Naive thymus-derived CD4-positive, alpha-beta T cell (primary cell): ENCODE data around the gene TUNAR. TPM values are rescaled to one million over a fixed set of nuclear protein-coding genes. Genes with fewer than 3 reads are reported as not detected.
A peak's percentile ranks its signal among the peaks of the same experiment; 100 is the strongest.

Source experiments
- ATAC-seq: fragments of 150-1000 bp; cut with Tn5 transposase; 2 replicates; pipeline ENCODE4 v1.10.0; 2021; ENCODE audit warnings: mild to moderate bottlenecking, moderate library complexity
- CTCF ChIA-PET: fragments of 350-600 bp; sonication (Branson Sonifier 250); formaldehyde crosslinking; loops from one replicate; lab custom pipeline; 2021; ENCODE audit warnings: antibody characterized with exemption; lab: Charles Lee
- POLR2A ChIA-PET: fragments of 350-600 bp; sonication (Branson Sonifier 250); formaldehyde crosslinking; loops from one replicate; lab custom pipeline; 2021; ENCODE audit warnings: antibody characterized with exemption, inconsistent platforms; lab: Charles Lee
- DNase-seq, 9 donors: peaks; one replicate each; pipeline versions ENCODE4 v3.0.0 to v3.0.0-alpha.2; 2020 to 2022; ENCODE audit warnings: mixed read lengths in 1 of 9
- H3K27ac ChIP-seq: one replicate; pipeline ENCODE4 v1.7.0; 2013; ENCODE audit warnings: mild to moderate bottlenecking, low read depth, low read length, moderate library complexity
- H3K27me3 ChIP-seq, 2 donors: one replicate each; pipeline ENCODE4 v1.7.0; 2013; ENCODE audit warnings: low read length in 2 of 2, mild to moderate bottlenecking in 2 of 2, moderate library complexity in 2 of 2; ENCODE audit not compliant: control insufficient read depth in 2 of 2, insufficient read depth in 2 of 2
- H3K36me3 ChIP-seq, 3 experiments: 1 replicate in 2 of 3; 2 replicates in 1 of 3; pipeline ENCODE4 v1.7.0; 2013; ENCODE audit warnings: low read length in 3 of 3, mild to moderate bottlenecking in 3 of 3, moderate library complexity in 1 of 3; ENCODE audit not compliant: insufficient read depth in 3 of 3, control insufficient read depth in 2 of 3
- H3K4me1 ChIP-seq, 2 donors: one replicate each; pipeline ENCODE4 v1.7.0; 2013; ENCODE audit warnings: low read length in 2 of 2, mild to moderate bottlenecking in 2 of 2, moderate library complexity in 1 of 2; ENCODE audit not compliant: control insufficient read depth in 2 of 2, insufficient read depth in 2 of 2
- H3K4me3 ChIP-seq: 2 replicates; pipeline ENCODE4 v1.7.0; 2013; ENCODE audit warnings: mild to moderate bottlenecking, low read length
- H3K9me3 ChIP-seq, 3 experiments: 1 replicate in 2 of 3; 2 replicates in 1 of 3; pipeline ENCODE4 v1.7.0; 2013; ENCODE audit warnings: low read length in 3 of 3; ENCODE audit not compliant: control insufficient read depth in 2 of 3
- H3K27ac Mint-ChIP-seq, 9 donors: one replicate each; pipeline ENCODE4 v1.8.0; 2020 to 2022; ENCODE audit warnings: mixed read lengths in 9 of 9, mild to moderate bottlenecking in 8 of 9, moderate library complexity in 5 of 9, inconsistent platforms in 2 of 9
- H3K27me3 Mint-ChIP-seq, 5 donors: one replicate each; pipeline ENCODE4 v1.8.0; 2021 to 2022; ENCODE audit warnings: mixed read lengths in 5 of 5, mild to moderate bottlenecking in 1 of 5
- H3K36me3 Mint-ChIP-seq, 5 donors: one replicate each; pipeline ENCODE4 v1.8.0; 2020 to 2022; ENCODE audit warnings: mixed read lengths in 5 of 5, mild to moderate bottlenecking in 3 of 5, inconsistent platforms in 1 of 5
- H3K4me1 Mint-ChIP-seq, 7 donors: one replicate each; pipeline ENCODE4 v1.8.0; 2020 to 2022; ENCODE audit warnings: mixed read lengths in 7 of 7, mild to moderate bottlenecking in 3 of 7, inconsistent platforms in 1 of 7
- H3K4me3 Mint-ChIP-seq, 10 donors: one replicate each; pipeline ENCODE4 v1.8.0; 2020 to 2022; ENCODE audit warnings: mild to moderate bottlenecking in 10 of 10, mixed read lengths in 10 of 10, moderate library complexity in 6 of 10, inconsistent platforms in 2 of 10
- H3K9me3 Mint-ChIP-seq, 11 donors: one replicate each; pipeline ENCODE4 v1.8.0; 2020 to 2022; ENCODE audit warnings: mixed read lengths in 11 of 11, mild to moderate bottlenecking in 4 of 11, inconsistent platforms in 1 of 11, moderate library complexity in 1 of 11
- intact Hi-C, 2 donors: fragments of 100-400 bp; cut with micrococcal nuclease; formaldehyde crosslinking; loops; one replicate each; pipeline ENCODE4 v1.15.1; 2023
- polyA plus RNA-seq, 2 donors: library from polyadenylated mRNA; unstranded; fragments of 300-500 nt; fragmentation: Illumina TruSeq; gene quantifications; one replicate each; pipeline ENCODE4 v1.2.3, GENCODE V29; 2021
- total RNA-seq, 6 experiments: library from RNA in 5 of 6; stranded (reverse) in 5 of 6; gene quantifications; 1 replicate in 5 of 6; 2 replicates in 1 of 6; pipeline ENCODE4 v1.2.3 and lab custom pipeline; 2021 to 2026

TUNAR gene
- total and polyA plus RNA-seq, 7 experiments from 2014 or later: not detected

DNA sequence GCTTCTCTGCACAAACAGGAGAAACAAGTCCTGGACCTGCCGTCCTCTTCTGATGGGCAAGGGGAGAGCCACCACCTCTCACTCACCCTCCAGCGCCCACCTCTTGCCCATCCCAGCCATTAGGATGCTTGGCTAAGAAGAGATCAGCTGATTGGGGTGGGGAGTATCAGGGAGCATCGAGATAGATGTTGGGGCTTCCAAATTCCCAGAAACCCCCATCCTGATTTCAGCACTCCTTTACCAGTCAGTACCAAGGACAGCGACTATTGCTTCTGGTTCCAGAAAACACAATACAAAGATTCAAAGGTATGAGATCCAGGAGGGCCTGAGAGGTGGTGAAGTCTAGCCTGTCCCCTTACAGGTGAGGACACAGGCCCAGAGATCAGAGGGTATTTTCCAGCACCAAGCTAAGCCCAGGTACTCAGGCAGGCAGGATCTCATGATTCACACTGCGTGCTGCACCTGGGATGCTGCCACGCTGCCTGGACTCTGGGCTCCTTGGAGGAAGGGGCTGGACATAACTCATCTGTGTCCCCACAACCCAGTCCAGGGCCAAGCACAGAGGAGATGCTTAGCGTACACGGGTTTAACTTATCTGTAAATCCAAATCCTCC lies 76.6 kb downstream of the TUNAR start:
- H3K4me1 ChIP-seq: no peaks in the 10 kb centered on the region
- ATAC-seq (no peak), DNase-seq (no peak)
- peaks cover 2 to 56% (median 39%) of the 10 kb centered on the region in 5 donors for H3K27me3 Mint-ChIP-seq
- no peak overlapping the region for H3K4me3 ChIP-seq
- no peaks in the 10 kb centered on the region for H3K27me3 ChIP-seq
- CTCF ChIA-PET: no interaction called here
- no peaks in the 10 kb centered on the region for H3K9me3 ChIP-seq
- peaks cover 0 to 5% (median 0%) of the 10 kb centered on the region in 11 donors for H3K9me3 Mint-ChIP-seq
- no peaks in the 10 kb centered on the region for H3K4me1 Mint-ChIP-seq
- H3K36me3 Mint-ChIP-seq: no peaks in the 10 kb centered on the region
- no peak overlapping the region for H3K27ac ChIP-seq
- H3K27ac Mint-ChIP-seq: no peak overlapping the region
- no peak overlapping the region for H3K4me3 Mint-ChIP-seq
- H3K36me3 ChIP-seq: no peaks in the 10 kb centered on the region
- intact Hi-C loops: no loop called here
- POLR2A ChIA-PET: no interaction called here

DNA sequence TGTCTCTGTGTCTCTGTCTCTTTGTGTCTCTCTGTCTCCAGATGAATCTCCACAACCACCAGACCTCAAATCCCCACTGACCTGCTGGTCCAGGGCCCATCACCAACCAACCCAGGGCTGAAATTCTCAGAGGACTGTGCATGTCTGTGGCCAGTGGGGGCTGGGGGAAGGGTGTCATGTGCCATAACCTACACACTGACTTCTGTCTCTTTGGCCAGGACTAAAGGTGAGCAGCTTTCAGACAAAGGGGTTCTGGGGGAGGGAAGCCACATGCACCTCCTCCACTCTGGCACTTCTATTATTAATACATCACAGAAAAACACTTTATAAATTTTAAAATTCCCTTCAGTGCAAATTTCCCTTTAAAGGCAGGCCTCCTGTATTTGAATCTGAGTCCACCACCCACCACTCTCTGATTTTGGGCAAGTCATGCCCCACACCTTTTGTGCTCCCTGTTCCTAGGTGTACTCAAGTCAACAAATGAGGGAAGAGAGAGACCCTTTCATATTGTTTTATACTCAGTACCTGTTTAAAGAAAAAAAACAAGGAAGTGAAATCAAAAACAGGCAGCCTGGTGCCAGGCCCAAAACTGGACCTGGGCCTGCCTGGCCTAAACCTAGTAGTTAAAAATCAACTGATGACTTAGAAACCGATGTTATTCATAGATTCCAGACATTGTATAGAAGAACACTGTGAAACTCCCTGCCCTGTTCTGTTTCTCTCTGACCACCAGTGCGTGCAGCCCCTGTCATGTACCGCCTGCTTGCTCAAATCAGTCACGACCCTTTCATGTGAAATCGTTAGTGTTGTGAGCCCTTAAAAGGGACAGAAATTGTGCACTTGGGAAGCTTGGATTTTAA lies 80.2 kb downstream of the TUNAR start:
- Mint-ChIP-seq H3K27me3 (peaks cover 0 to 48% (median 38%) of the 10 kb centered on the region in 5 donors), H3K27ac (no peak overlapping the region), H3K9me3 (peaks cover 0 to 8% (median 3%) of the 10 kb centered on the region in 11 donors), H3K4me3 (no peak overlapping the region), H3K4me1 (no peaks in the 10 kb centered on the region), H3K36me3 (peaks cover 0 to 3% (median 0%) of the 10 kb centered on the region in 5 donors)
- Histone ChIP-seq H3K4me1 (no peaks in the 10 kb centered on the region), H3K4me3 (no peak overlapping the region), H3K27me3 (no peaks in the 10 kb centered on the region), H3K9me3 (no peaks in the 10 kb centered on the region), H3K36me3 (no peaks in the 10 kb centered on the region), H3K27ac (no peak overlapping the region)
- CTCF ChIA-PET: no interaction called here
- intact Hi-C loops: no loop called here
- no peak for DNase-seq
- POLR2A ChIA-PET: no interaction called here
- ATAC-seq: no peak

DNA sequence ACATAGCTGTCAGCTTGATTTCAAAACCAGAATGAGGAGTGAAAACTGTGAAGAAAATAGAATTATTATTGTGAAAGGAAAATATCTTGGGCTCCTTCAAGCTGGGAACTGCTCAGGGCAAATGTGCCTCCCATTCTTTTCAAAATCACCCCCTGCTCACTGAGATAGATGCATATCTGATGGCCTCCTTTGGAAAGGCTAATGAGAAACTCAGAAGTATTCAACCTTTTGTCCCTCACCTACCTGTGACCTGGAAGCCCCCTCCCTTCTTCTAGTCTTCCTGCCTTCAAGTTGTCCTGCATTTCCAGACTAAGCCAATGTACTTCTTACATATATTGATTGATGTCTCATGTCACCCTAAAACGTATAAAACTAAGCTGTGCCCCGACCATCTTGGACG lies 81.5 kb downstream of the TUNAR start:
- intact Hi-C loops: no loop called here
- Histone ChIP-seq H3K27ac (no peak overlapping the region), H3K36me3 (no peaks in the 10 kb centered on the region), H3K27me3 (no peaks in the 10 kb centered on the region), H3K4me1 (no peaks in the 10 kb centered on the region), H3K9me3 (no peaks in the 10 kb centered on the region), H3K4me3 (no peak overlapping the region)
- ATAC-seq (no peak), DNase-seq (no peak)
- no peak overlapping the region for H3K4me3 Mint-ChIP-seq
- ChIA-PET CTCF (no interaction called here), POLR2A (no interaction called here)
- H3K9me3 Mint-ChIP-seq: peaks cover 0 to 8% (median 3%) of the 10 kb centered on the region in 11 donors
- H3K36me3 Mint-ChIP-seq: peaks cover 0 to 3% (median 0%) of the 10 kb centered on the region in 5 donors
- H3K27ac Mint-ChIP-seq: no peak overlapping the region
- H3K27me3 Mint-ChIP-seq: peaks cover 0 to 36% (median 29%) of the 10 kb centered on the region in 5 donors
- no peaks in the 10 kb centered on the region for H3K4me1 Mint-ChIP-seq

DNA sequence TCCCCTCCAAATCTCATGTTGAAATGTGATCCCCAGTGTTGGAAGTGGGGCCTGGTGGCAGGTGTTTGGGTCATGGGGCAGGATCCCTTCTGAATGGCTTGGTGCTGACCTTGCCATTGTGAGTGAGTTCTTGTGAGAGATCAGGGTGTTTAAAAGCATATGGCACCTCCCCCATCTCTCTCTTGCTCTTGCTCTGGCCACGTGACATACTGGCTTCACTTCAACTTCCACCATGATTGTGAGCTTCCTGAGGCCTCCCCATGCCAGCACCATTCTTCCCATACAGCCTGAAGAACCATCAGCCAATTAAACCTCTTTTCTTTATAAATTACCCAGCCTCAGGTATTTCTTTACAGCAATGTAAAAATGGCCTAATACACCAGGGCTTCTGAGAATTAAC lies 82.7 kb downstream of the TUNAR start:
- no peak overlapping the region for H3K4me3 Mint-ChIP-seq
- H3K36me3 Mint-ChIP-seq: peaks cover 0 to 3% (median 0%) of the 10 kb centered on the region in 5 donors
- H3K4me1 Mint-ChIP-seq: no peaks in the 10 kb centered on the region
- peaks cover 0 to 28% (median 20%) of the 10 kb centered on the region in 5 donors for H3K27me3 Mint-ChIP-seq
- no peak overlapping the region for H3K4me3 ChIP-seq
- DNase-seq: no peak
- no peaks in the 10 kb centered on the region for H3K9me3 ChIP-seq
- H3K36me3 ChIP-seq: no peaks in the 10 kb centered on the region
- H3K27ac Mint-ChIP-seq: no peak overlapping the region
- intact Hi-C loops: no loop called here
- no peaks in the 10 kb centered on the region for H3K4me1 ChIP-seq
- H3K9me3 Mint-ChIP-seq: peaks cover 0 to 8% (median 2%) of the 10 kb centered on the region in 11 donors
- ChIA-PET POLR2A (no interaction called here), CTCF (no interaction called here)
- no peaks in the 10 kb centered on the region for H3K27me3 ChIP-seq
- no peak overlapping the region for H3K27ac ChIP-seq
- ATAC-seq: no peak

DNA sequence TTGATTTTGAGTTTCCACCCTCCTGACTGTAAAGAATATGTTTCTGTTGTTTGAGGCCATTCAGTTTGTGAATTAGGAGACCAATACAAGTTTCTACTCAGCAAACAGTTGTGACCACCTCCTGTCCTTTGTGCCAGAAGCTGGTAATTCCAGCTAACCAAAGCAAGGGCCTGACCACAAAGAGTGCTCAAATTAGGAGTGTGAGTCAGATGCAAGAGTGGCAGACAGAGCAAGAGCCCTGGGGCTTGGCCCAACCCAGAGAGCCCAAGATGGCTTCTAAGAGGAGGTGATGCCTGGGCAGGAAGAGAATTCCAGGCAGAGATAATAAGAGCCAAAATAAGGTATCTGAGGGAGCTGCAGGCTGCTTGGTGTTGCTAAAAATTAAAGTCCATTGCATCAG lies 84.8 kb downstream of the TUNAR start:
- ATAC-seq (no peak), DNase-seq (no peak)
- H3K9me3 Mint-ChIP-seq: peaks cover 0 to 8% (median 0%) of the 10 kb centered on the region in 11 donors
- H3K4me3 Mint-ChIP-seq: no peak overlapping the region
- Histone ChIP-seq H3K27ac (no peak overlapping the region), H3K4me1 (no peaks in the 10 kb centered on the region), H3K36me3 (no peaks in the 10 kb centered on the region), H3K9me3 (no peaks in the 10 kb centered on the region), H3K27me3 (no peaks in the 10 kb centered on the region), H3K4me3 (no peak overlapping the region)
- POLR2A ChIA-PET: no interaction called here
- H3K27ac Mint-ChIP-seq: no peak overlapping the region
- H3K4me1 Mint-ChIP-seq: no peaks in the 10 kb centered on the region
- peaks cover 0 to 3% (median 0%) of the 10 kb centered on the region in 5 donors for H3K36me3 Mint-ChIP-seq
- H3K27me3 Mint-ChIP-seq: peaks cover 0 to 26% (median 19%) of the 10 kb centered on the region in 5 donors
- intact Hi-C loops: no loop called here
- CTCF ChIA-PET: no interaction called here

DNA sequence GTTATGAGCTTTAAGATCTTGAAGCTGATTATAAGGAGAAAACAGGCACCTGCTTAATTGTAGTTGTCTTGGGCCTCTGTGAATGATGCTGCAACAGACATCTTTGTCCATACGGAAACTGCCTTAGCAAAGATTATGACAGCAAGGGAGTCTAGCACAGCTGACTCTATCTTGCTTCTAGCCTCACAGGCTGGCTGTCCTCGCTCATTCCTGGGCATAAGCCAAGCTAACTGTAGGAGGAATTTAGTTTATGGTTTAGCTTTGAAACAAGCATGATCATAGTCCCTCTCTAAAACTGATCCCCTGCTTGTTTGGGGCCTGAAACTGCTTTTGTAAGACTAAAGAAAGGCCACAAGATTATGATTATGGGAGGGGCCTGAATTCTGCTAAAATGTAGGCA lies 88.3 kb downstream of the TUNAR start:
- no peaks in the 10 kb centered on the region for H3K36me3 Mint-ChIP-seq
- no peak overlapping the region for H3K4me3 Mint-ChIP-seq

More for the DNA sequence above, 88.3 kb downstream of the TUNAR start:
- Mint-ChIP-seq H3K9me3 (peaks cover 0 to 2% (median 0%) of the 10 kb centered on the region in 11 donors), H3K27me3 (peaks cover 0 to 12% (median 6%) of the 10 kb centered on the region in 5 donors), H3K27ac (peak overlapping the region in 1 of 9 donors; percentile 33), H3K4me1 (no peaks in the 10 kb centered on the region)
- Histone ChIP-seq H3K27me3 (no peaks in the 10 kb centered on the region), H3K27ac (no peak overlapping the region), H3K4me3 (no peak overlapping the region), H3K9me3 (no peaks in the 10 kb centered on the region), H3K36me3 (no peaks in the 10 kb centered on the region), H3K4me1 (no peaks in the 10 kb centered on the region)
- ChIA-PET CTCF (no interaction called here), POLR2A (no interaction called here)
- DNase-seq (no peak), ATAC-seq (no peak)
- intact Hi-C loops: no loop called here
